Stimulated activated CD8-positive, alpha-beta memory T cell treated with anti-CD3 and anti-CD28 coated beads, Interleukin-4, amount 100 ng/mL, for 4 hours (primary cell): ENCODE data around the gene CTSC.

ENCODE experiments used
- DNase-seq, 2 donors: peaks; one replicate each; pipeline ENCODE4 v3.0.0-alpha.2; 2020; ENCODE audit warnings: low read depth in 2 of 2, low spot score in 1 of 2

The CTSC gene

DNA sequence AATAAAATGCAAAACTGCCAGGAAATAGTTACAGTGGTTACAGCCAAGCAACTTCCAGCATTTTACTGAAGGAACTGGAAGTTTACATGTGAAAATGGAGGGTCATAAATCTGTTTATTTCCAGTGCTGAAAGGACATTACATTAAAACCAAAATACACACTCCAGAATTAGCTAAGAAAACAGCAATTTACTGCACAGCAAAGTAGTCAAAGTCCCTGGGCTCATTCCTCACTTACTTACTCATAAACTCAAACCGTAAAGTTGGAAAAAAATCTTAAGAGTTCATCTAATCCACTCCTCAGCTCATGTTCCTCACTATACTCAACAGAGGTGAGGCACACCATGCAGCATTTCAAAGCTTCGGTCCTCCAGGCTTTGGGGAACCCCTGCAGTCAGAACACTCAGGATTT, 17.4 kb downstream of the CTSC start:
- no peak for DNase-seq

DNA sequence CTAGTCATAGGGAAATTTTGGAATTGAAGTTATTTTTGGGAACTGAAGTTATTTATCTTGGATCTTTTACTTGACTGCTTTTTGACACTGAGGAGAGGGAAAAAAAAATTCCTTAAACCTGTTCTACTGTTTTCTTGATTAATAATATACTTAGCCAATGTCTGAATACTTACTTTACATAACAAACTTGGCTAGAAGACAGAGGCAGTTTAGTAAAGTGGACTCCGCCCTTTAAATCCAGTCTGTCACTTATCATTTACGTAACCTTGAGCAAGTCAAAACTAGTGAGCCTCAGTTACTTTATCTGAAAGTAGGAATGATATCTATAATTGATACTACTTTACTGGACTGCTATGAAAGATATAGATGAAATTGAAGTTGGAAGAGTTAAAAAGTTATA, 19.5 kb downstream of the CTSC start:
- no peak for DNase-seq

DNA sequence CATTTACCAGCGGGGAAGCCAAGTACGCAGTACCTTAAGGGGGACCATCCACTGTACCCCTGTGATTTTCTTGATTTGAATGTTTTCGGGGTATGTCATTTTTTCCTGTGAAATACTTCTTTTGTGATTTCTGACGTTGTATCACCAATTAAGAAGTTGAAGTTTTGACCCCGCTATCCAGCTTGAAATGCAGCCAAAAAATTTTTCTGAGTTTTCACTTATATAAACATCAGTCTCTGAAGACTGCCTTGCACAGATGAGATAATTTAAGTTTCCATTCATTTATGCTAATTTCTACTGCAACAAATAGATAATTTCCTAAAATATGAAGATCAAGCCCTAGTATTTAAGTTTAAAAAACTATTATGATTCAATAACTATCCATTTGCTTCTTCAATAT, 20.0 kb downstream of the CTSC start:
- no peak for DNase-seq

DNA sequence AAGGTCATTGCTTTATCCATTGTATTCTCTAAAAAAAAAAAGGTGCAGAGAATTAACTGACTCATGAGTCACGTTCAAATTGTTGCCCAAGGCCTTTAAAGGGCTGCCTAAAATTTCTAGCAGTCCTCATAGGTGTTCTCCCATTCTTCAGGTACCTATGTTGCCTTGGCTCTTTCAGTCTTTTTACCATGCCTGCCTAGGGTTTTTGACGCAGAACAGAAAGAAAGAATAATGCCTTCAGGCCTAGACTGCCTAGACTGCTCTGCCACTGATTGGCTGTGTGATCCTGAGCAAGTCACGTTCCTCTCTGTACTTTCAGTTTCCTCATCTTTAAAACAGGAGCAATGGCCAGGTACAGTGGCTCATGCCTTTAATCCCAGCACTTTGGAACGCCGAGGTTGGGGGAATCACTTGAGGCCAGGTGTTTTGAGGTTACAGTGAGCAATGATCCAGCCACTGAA, 21.5 kb downstream of the CTSC start:
- no peak for DNase-seq

DNA sequence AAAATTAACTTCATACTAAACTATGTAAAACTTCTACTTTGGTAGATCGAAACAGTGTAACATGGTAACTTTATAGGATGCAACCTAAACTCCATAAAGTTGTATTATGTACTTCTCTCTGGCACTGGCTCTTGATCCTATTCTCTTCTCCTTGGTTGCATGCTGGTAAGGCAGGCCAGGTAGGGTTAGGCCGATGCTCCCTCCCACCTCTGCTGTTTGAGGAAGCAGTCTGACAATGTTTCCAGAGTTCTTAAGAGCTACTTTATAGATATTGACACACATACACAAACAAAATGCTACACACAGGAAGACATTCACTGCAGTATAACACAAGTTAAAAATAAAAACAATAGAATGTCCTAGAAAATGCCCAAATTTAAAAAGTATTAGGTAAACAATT, 22.5 kb downstream of the CTSC start:
- DNase-seq, result no peak

DNA sequence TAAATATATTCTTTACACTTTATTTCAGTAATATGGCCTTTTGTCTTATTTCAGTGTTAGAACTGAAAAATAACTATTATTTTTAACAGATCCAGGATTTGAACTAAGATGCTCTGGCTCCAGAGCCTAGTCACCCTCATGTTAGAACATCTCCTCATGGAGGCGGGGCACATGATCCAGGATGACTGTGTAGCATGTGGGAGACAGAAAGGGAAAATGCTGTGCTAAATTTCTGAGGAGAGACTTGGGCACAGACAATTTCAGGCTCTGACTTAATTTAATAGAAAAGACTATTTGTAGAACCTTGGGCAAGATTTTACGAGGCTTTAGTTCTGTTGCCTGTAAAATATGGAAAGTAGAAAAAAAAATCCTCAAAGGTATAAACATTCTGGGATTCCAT, 24.1 kb downstream of the CTSC start:
- DNase-seq, result no peak

DNA sequence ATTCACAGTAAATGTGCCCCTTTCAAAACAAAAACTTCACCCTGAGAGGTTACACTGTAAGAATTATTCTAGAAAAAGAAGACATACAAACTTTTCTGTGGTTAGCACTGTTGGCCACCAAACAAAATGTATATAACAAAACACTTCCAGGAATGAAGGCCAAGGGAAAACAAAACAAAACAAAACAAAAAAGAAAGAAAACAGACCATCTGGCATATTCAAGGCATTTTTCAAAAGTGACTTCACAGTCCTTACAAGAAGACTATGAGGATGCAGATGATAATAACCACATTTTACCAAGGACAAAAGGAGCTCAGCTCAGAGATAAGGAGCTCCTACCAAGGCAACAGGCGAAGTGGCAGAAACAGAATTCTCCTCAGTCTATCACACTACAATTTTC, 24.9 kb downstream of the CTSC start:
- no peak for DNase-seq

DNA sequence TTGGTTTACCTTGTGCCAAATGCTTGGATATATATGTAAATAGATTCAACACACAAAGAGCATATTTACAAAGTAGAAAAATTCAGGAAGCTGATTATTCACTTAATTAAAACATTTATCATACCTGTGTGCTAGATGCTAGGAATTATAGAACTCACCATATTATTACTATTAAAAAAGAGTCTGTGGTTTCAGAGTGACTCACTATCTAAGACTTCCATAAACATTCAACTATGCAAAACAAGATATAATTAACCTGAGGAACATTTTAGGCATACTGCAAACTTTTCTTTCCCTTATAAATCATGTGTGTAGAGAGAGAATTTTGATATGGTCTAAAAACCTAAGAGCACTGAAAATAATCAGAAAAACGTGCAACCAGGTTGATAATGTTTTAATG, 27.3 kb downstream of the CTSC start:
- DNase-seq, result no peak

DNA sequence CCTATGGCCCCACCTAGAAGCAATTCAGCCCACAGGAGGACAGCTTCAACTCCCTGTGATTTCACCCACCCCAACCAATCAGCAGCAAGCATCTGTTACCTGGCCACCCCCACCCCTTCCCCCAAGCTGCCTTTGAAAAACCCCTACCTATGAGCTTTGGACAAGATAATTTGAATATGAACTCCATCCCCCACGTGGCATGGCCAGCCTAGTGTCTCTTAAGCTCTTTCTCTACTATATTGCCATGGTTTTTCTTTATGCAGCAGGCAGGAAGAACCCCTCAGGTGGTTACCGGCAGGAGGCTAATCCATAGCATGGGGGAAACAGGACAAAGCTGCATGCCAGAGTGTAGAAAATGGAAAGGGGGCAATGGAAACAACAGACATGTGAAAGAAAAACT, 29.0 kb downstream of the CTSC start:
- DNase-seq, result no peak

DNA sequence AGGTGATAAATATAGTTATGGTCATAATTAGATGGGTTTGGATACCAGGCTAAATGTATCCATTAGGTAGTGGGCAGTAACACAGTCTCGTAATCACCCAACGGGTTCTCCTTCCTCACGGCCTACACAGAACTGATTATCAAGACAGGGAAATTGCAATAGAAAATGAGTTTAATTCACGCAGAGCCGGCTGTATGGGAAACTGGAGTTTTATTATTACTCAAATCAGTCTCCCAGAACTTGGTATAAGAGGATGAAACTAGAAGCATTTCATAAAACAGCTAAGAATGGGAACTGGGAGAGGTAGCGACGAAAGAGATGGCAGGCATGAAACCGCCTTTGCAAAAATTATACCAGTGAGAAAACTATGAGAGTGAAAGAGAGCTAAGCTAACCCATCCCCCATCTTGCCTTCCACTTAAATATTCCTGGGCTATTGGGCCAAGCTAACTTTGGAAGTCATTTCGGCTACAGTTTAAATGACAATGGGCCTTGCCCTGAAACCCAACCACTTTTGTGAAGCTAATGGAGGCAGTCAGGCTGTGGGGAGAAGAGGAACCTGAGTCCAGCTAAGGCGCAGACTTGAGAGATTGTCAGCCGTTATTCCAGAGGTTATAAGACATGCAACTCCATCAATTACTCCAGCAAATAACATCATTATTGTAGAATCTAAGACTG, 29.6 kb downstream of the CTSC start:
- no peak for DNase-seq

DNA sequence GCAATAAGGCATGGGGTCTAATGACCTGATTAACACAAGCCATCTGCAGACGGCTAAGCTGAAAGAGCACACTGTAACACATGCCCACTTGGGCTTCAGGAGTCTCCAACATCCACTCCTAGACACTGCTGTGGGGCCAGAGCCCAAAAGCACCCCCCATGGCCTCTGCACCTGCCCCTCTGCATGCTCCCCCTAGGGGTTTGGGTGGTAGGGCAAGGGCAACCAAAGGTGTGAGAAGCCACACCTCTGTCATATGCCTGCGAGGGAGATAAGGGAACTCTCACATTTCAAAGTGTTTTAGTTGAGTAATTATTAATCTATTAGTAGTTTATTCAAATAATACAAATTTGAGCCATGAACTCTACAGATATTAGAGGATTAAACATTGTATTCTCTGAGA, 30.8 kb downstream of the CTSC start:
- DNase-seq, result no peak

DNA sequence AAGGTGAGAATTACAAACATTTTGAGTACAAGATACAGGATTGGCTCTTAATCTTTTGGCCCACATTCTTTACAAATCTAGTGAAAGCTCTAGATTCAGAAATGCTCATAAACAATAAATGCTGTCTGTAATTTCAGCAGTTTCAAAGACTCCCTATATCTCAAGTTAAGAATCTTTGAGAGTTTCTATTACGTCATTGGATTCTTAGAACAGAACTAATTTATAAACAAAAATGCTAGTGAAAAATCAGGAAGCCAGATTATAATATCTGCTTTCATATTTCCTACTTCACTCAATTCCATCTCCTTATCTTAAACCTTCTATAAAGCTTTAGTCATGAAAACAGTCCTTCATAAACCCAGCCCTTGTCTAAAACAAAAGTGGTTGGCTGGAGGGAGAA, 32.1 kb downstream of the CTSC start:
- DNase-seq, result no peak

DNA sequence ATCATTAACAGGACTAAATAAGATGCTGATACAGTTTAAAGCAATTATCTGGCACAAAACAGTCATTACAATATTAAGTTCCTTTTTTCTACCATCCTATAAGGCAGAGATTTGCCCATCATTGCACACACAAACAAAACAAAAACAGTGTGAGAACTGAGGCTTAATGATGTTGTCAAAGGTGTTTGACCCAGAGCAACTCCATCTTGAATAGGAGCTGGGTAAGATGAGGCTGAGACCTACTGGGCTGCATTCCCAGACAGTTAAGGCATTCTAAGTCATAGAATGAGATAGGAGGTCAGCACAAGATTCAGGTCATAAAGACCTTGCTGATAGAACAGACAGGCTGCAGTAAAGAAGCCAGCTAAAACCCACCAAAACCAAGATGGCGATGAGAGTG, 33.2 kb downstream of the CTSC start:
- DNase-seq, result no peak

DNA sequence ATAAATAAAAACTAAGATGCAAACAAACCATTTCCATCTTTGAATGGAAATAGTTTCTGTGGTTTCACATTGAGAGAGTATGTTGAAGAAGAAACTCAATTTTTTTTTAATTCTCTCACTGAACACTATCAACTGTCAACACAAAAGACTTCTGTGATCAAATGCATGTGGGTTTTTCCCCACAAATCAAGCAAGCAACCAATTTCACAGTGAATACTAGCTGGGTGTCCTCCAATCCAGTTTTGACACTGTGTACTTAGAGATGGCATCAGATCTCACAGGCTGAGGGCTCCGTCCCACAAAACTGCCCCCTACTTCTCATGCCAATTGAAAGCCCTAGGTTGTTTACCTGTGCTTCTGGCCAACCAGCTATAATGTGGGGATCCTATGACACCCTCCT, 34.5 kb downstream of the CTSC start:
- no peak for DNase-seq

DNA sequence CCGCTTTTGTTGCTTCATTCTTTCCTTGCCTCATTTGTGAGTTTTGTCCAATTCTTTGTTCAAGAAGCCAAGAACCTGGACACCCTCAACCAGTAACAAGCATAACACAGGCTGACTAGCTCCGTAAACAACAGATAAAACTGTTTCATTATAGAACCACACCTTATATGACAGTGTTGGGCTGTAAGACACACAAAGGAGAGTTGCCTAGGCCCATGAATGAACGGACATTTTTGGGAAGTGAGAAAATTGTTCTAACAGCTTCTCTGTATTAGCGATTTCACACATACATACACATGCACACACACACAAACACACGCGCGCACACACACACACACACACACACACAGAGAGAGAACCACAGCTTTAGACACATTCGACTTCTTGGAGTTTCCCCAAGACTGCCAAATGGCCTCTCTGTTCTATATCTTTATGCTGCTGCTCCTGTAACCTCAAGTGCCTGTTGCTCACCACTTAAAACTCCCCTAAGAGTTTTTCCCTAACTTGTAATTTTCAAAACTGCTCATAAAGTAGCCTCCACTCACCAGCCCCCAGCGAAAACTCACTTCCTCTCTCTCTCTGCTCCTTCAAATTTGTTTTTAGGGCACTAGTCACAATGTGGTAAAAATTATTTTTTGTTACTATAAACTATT, 35.9 kb downstream of the CTSC start:
- no peak for DNase-seq

DNA sequence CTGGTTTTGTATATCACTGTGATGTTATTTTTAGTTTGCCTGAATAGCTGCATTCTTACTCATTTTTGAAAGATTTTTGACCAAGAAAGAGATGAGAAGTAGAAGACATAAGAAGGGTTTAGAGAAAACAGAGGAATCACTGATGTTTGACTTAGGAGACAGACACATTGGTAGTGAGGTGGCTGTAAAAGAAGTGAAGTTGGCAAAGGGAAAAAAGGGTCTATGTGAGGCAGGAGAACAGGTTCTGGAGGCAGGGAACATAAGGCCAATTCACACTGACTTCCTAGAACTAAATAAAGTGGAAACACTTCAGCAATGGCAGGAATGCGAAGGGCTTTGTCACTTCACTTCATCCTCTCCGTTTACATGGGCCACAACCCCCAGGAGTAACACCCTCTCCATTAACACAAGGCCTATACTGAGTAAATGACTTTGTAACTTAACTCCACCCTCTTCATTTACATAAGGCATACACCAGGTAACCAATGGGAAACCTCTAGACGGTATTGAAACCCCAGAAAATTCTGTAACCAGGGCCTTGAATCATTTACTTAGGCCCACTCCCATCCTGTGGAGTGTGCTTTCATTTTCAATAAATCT, 36.5 kb downstream of the CTSC start:
- DNase-seq, result no peak

DNA sequence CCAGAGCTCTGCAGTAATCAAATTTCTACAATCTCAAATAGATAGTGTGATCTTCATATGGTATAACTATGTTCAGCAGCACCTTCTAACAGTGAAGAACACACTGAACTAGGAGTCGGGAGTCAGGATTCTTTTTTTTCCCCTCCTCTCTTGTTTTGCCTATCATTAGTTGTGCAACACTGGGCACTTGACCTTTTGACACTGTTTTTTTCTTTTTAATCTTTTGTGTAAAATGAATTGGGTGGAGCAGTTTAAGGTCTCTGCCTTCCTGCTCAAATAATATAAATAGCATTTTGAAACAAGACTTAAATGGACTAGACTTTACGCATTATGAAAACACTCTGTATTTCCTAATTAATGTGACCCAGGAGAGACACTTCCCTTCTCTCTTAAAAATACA, 39.7 kb downstream of the CTSC start:
- no peak for DNase-seq

DNA sequence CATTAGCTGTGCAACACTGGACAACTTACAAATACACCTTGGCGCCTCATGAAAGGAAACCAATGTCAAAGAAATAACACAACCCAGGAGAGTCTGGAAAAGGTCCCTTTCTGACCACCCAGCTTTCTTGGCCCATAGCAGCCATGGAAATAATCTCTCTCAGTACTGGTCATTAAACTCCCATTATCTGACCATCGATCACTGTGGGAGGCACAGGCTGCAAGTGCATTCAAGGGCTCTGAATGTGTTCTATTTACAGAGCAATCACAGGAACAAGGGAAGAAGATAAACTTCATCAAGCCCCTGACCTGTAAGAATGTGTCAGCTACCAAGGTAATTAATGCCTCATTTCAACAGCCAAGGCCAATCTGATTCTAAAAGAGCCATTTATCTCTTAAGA, 40.1 kb downstream of the CTSC start:
- no peak for DNase-seq

DNA sequence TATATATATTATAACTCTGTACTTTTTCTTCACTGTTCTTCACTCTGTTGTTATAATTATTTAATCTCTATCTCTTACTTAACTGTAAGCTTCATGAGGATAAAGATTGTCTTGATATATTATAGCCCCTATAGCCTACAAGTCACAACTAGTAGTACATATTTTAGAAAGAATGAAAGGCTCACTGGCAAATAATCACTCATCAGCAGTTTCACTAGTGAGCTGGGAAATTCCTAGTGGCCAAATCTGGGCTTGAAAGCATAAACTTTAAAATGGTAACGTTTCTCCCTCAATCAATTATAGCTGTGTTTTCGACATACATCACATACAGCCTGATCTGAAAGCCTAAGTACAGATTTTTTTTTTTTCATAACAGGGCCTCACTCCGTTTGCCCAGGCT, 42.5 kb downstream of the CTSC start:
- no peak for DNase-seq

DNA sequence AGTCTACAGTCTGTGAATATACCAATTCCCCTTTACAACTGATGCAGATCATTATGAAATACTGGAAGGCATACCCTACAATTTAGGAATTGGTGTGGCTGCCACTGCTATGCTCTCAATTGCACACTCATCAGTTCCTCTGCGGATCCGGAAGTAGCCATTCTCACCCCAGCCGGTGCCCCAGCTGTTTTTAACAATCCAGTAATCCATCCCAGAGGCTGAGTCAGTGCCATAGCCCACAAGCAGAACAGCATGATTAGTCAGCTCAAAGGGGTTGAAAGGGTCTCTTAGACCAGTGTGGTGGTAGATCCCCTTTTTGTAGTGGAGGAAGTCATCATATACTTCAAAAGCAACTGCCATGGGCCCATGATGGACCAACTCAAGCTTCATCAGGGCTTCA, 43.6 kb downstream of the CTSC start:
- no peak for DNase-seq

DNA sequence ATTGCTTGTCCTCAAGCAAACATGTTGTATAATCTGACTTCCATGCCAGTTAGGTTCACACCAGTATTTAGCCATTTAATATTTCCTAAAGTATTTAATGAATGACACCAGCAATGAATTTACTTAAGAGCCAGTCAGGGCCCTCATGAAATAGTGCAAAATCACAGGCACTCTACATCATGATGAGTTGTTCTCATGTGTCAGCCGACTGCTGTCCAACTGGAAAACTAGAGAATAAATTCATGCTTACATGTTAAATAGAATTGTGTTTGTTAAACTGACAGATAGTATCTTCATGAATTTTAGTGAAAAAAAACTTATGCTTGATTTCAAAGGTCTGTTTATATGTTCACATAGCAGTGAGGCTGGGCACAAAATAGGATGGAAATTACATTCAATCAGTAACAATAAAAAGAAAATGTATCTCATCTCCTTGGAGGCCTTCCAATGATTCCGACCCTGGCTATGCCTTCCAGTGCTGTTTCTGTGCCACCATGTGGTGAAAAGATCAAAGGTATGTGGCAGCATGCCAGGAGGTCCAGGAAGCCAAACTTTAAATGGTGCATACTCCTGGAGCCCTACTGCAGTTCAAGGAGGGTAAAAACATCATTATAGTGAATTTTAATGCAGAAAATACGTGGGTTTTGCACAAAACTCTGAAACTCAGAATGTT, 45.2 kb downstream of the CTSC start:
- DNase-seq, result no peak

DNA sequence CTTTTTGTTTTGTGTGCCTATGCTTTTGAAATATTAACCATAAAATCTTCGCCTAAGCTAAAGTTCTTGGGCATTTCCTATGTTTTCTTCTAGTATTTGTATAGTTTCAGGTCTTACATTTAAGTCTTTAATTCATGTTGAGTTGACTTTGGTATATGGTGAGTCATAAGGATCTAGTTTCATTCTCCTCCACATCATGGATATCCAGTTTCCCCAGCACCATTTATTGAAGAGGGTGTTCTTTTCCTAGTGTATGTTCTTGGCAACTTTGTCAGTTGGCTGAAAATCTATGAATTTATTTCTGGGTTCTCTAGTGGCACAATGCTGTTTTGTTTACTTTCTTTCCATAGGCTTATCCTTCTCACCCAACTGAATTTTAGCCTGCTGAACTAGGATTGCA, 49.0 kb downstream of the CTSC start:
- DNase-seq, result no peak
